SU-DHL-6 (cell line): ENCODE measurements around the gene RAP1GAP2.
"Not testable (repeated sequence)": the region's sequence is repeated elsewhere in the genome, so short reads cannot be mapped to it uniquely, and the experiment has no call there.

Experiments used
- EZH2phosphoT487 ChIP-seq: fragments of 200-600 bp; sonication (generic), shearing (Covaris generic); conservative IDR thresholded peaks from 2 replicates; pipeline ENCODE4 v1.6.1; 2018; ENCODE audit warnings: mild to moderate bottlenecking, antibody characterized with exemption, low read length, moderate library complexity, mixed read lengths
- TF ChIP-seq, protein P1 (sequence below): fragments of 200-600 bp; sonication (generic); IDR thresholded peaks from one replicate; pipeline ENCODE4 v1.5.1; 2017; ENCODE audit warnings: antibody characterized with exemption, mild to moderate bottlenecking, low read length, moderate library complexity; ENCODE audit not compliant: insufficient read depth, poor library complexity, severe bottlenecking

DNA sequence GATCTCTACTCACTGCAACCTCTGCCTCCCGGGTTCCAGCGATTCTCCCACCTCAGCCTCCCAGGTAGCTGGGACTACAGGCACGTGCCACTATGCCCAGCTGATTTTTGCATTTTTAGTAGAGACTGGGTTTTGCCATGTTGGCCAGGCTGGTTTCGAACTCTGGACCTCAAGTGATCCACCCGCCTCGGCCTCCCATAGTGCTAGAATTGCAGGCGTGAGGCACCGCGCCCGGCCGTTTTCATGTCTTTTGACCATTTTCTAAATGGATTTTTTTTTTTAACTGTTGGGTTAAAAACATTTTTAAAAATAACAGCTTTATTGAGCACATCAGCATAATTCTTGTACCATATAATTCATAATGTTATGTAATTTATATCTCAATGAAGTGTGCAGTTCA, 193.2 kb downstream of the RAP1GAP2 start:
- TF ChIP-seq, protein P1, sequence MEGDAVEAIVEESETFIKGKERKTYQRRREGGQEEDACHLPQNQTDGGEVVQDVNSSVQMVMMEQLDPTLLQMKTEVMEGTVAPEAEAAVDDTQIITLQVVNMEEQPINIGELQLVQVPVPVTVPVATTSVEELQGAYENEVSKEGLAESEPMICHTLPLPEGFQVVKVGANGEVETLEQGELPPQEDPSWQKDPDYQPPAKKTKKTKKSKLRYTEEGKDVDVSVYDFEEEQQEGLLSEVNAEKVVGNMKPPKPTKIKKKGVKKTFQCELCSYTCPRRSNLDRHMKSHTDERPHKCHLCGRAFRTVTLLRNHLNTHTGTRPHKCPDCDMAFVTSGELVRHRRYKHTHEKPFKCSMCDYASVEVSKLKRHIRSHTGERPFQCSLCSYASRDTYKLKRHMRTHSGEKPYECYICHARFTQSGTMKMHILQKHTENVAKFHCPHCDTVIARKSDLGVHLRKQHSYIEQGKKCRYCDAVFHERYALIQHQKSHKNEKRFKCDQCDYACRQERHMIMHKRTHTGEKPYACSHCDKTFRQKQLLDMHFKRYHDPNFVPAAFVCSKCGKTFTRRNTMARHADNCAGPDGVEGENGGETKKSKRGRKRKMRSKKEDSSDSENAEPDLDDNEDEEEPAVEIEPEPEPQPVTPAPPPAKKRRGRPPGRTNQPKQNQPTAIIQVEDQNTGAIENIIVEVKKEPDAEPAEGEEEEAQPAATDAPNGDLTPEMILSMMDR, result not testable (repeated sequence)
- TF ChIP-seq EZH2phosphoT487, result not testable (repeated sequence)
